Peyer's patch (tissue), 4 donors: ENCODE measurements around the gene CXCL5. TPM values are rescaled to one million over a fixed set of nuclear protein-coding genes. Genes with fewer than 3 reads are reported as not detected.

Source experiments
- DNase-seq, 3 donors: peaks; one replicate each; pipeline ENCODE4 v3.0.0-alpha.2; 2017 to 2019
- H3K27ac ChIP-seq, 4 donors: fragments of 200-600 bp; sonication (generic); one replicate each; pipeline ENCODE4 v1.5.1; 2016 to 2019
- H3K27me3 ChIP-seq, 2 donors: fragments of 200-600 bp; sonication (generic); one replicate each; pipeline ENCODE4 v1.5.1; 2019
- H3K36me3 ChIP-seq, 3 donors: fragments of 200-600 bp; sonication (generic); one replicate each; pipeline ENCODE4 v1.5.1; 2016 to 2019
- H3K4me1 ChIP-seq, 4 donors: fragments of 200-600 bp; sonication (generic); one replicate each; pipeline ENCODE4 v1.5.1; 2016 to 2019
- H3K4me3 ChIP-seq, 4 donors: fragments of 200-600 bp; sonication (generic); 1 replicate in 3 of 4; 2 replicates in 1 of 4; pipeline ENCODE4 v1.5.1; 2016 to 2019; ENCODE audit warnings: mild to moderate bottlenecking in 1 of 4
- H3K9me3 ChIP-seq, 4 donors: fragments of 200-600 bp; sonication (generic); one replicate each; pipeline ENCODE4 v1.5.1; 2016 to 2019; ENCODE audit warnings: mild to moderate bottlenecking in 1 of 4
- POLR2A ChIP-seq, 2 donors: fragments of 450-650 bp; IDR thresholded peaks; one replicate each; pipeline ENCODE4 v1.5.1; 2017; ENCODE audit warnings: antibody characterized with exemption in 2 of 2, mild to moderate bottlenecking in 2 of 2, moderate library complexity in 2 of 2
- small RNA-seq, 2 donors: library from RNA; depleted of rRNA; stranded (forward); fragments of <200 nt; gene quantifications; one replicate each; pipeline ENCODE3, GENCODE V24; 2016
- total RNA-seq, 4 donors: library from RNA; depleted of rRNA; stranded (reverse); fragments of >200 nt; gene quantifications; one replicate each; pipeline ENCODE4 v1.1.0, GENCODE V29; 2016
- TF ChIP-seq, protein P1 (sequence below), 6 experiments: fragments of 450-650 bp in 4 of 6; fragments of 200-600 bp in 2 of 6; sonication (generic) in 1 of 6; IDR thresholded peaks; one replicate each; pipeline ENCODE4 v1.5.1; 2017 to 2019; ENCODE audit warnings: antibody characterized with exemption in 6 of 6, mild to moderate bottlenecking in 3 of 6, moderate library complexity in 1 of 6

Gene CXCL5
- total RNA-seq, 4 donors from 2014 or later: not detected

DNA sequence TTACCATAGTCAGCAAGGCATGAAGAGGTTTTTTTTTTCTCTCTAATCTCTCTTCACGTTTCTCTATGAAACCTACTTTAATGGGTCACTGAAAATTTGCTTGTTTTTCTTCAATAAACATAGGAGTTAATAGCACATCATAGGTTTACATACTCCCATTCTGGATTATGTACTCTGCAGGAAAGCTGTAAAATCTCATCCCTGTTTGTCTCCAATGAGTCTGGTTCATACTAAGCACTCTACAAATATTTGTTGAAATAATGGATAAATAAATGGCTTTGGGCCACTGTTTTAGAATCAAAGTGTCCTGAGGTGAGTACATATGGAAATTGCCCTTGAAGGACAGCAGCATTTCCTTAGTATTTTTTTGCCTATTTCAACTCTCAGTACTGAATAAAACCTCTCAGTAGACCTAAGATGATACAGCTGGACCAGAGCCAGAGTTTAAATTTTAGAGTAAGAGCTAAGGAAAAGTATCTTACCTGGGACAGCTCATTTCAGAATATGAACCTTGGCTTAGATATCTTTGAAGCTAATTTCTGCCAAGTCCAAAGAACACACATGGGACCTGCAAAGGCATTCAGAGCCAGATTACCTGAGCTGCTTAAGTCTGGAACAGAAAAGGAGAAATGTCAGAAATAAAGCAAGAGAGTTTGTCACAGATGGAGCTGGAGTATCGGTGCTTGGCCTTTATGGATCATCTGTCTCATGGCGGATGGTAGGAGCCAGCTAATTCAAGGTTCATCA is 51.1 kb downstream of the CXCL5 start:
- Histone ChIP-seq H3K9me3 (no peaks in the 10 kb centered on the region), H3K36me3 (no peaks in the 10 kb centered on the region), H3K4me1 (no peaks in the 10 kb centered on the region), H3K27ac (no peak overlapping the region), H3K27me3 (no peaks in the 10 kb centered on the region), H3K4me3 (no peak overlapping the region)
- no peak for DNase-seq
- TF ChIP-seq POLR2A (IDR thresholded peaks at IDR 0.05): no peak
- TF ChIP-seq, protein P1, sequence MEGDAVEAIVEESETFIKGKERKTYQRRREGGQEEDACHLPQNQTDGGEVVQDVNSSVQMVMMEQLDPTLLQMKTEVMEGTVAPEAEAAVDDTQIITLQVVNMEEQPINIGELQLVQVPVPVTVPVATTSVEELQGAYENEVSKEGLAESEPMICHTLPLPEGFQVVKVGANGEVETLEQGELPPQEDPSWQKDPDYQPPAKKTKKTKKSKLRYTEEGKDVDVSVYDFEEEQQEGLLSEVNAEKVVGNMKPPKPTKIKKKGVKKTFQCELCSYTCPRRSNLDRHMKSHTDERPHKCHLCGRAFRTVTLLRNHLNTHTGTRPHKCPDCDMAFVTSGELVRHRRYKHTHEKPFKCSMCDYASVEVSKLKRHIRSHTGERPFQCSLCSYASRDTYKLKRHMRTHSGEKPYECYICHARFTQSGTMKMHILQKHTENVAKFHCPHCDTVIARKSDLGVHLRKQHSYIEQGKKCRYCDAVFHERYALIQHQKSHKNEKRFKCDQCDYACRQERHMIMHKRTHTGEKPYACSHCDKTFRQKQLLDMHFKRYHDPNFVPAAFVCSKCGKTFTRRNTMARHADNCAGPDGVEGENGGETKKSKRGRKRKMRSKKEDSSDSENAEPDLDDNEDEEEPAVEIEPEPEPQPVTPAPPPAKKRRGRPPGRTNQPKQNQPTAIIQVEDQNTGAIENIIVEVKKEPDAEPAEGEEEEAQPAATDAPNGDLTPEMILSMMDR (IDR thresholded peaks at IDR 0.05): no peak

DNA sequence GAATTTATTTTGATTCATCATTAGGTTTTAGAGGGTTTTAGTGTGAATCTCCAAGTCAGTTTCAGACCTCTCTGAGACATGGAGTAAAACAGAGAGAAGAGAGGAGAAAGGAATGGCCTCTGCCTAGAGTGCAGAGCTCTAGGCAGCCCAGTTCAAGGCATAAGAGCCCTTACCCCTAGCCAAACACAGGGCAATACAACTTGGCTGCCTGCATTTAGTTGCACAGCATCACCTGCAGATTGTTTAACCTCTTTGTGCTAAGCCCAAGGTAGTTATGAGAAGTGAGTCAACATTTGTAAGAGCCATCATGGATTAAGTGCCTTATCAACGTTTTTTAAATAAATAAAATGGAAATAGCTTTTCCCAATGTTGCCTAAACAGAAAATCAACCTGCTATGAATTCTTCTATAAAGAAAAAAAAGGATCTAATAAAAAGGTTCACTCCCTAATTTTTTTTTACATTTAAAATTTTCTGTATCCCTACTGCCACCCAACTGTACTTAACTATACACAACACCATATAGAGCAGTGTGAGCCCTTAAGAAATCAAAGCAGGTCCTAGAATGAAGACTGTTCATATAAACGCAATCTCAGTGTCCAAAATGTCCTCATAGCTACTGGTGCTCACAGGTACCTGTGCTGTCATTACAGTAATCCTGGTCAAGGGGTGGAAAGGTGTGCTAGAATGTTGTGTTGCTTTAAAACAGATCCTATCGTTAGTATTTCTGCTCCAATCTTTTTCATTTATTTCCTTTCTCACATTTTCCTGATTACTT is 52.6 kb downstream of the CXCL5 start:
- Histone ChIP-seq H3K27me3 (no peaks in the 10 kb centered on the region), H3K4me1 (no peaks in the 10 kb centered on the region), H3K27ac (no peak overlapping the region), H3K36me3 (no peaks in the 10 kb centered on the region), H3K9me3 (no peaks in the 10 kb centered on the region), H3K4me3 (no peak overlapping the region)
- no peak for DNase-seq
- no peak for TF ChIP-seq POLR2A (IDR thresholded peaks at IDR 0.05)
- TF ChIP-seq, protein P1 (IDR thresholded peaks at IDR 0.05): no peak

Small RNA genes lying within 50 kb of the gene (small RNA-seq; reads per million reads assigned to genes)
- gene RN7SL218P: 0 reads per million in 2 donors

Other genes starting within 250 kb of the CXCL5 start
- gene CXCL6, start 162.0 kb downstream of the CXCL5 start, total RNA-seq: 1 to 10 TPM in 1 of 4 donors, not detected in 3; 1.6 TPM
- not detected for gene PF4V1, start 145.4 kb downstream of the CXCL5 start, total RNA-seq
- gene CXCL1, start 129.3 kb downstream of the CXCL5 start, total RNA-seq: 10 to 100 TPM in 1 of 4 donors, 1 to 10 TPM in 3; 4.1 to 69.3 (median 6.8) TPM
- gene PF4, start 16.6 kb downstream of the CXCL5 start, total RNA-seq: not detected
- gene PPBP, start 10.5 kb downstream of the CXCL5 start, total RNA-seq: not detected
- 1 to 10 TPM; 1.5 to 3.3 (median 2.2) TPM for gene CXCL3, start 40.0 kb upstream of the CXCL5 start, total RNA-seq
- 10 to 100 TPM in 2 of 4 donors, 1 to 10 TPM in 2; 8.0 to 27.2 (median 9.9) TPM for gene CXCL2, start 100.5 kb upstream of the CXCL5 start, total RNA-seq
- gene MTHFD2L, start 159.4 kb upstream of the CXCL5 start, total RNA-seq: 10 to 100 TPM; 11.8 to 17.1 (median 14.9) TPM